ENCODE measurements around the gene TSPAN15. TPM values are rescaled to one million over a fixed set of nuclear protein-coding genes. Genes with fewer than 3 reads are reported as not detected.
"Not testable (repeated sequence)": the region's sequence is repeated elsewhere in the genome, so short reads cannot be mapped to it uniquely, and the experiment has no call there.

Gene TSPAN15
- total and polyA plus RNA-seq, 4 donors = 44.3 to 68.4 (median 55.0) TPM

- no peaks in the 10 kb centered on the region for H3K36me3 ChIP-seq (ENCODE audit: control insufficient read depth in 4 of 4, insufficient read depth in 4 of 4, low read length in 4 of 4)
- H3K27ac ChIP-seq (ENCODE audit: low read depth in 1 of 2, low read length in 1 of 2) = no peak overlapping the region
- DNase-seq (no peak), ATAC-seq (ENCODE audit: insufficient read depth, low FRiP score) (no peak)
- no peak for TF ChIP-seq CTCF (IDR thresholded peaks at IDR 0.05; ENCODE audit: control extremely low read depth, extremely low read depth)
- no peak overlapping the region for H3K4me3 ChIP-seq
- H3K4me1 ChIP-seq (ENCODE audit: control insufficient read depth in 5 of 5, insufficient read depth in 5 of 5, low read length in 5 of 5) = peaks cover 0 to 13% (median 0%) of the 10 kb centered on the region in 5 donors
- WGBS, 2 donors = 38 to 40% methylated on average over 3 of the region's 3 CpGs
- no peaks in the 10 kb centered on the region for H3K9me3 ChIP-seq (ENCODE audit: control insufficient read depth in 4 of 4, insufficient read depth in 3 of 4, low read length in 3 of 4)
- H3K9ac ChIP-seq (ENCODE audit: insufficient read depth in 1 of 2, low read length in 2 of 2) = no peak overlapping the region
- peaks cover 0 to 2% (median 1%) of the 10 kb centered on the region in 3 donors for H3K27me3 ChIP-seq (ENCODE audit: control insufficient read depth in 3 of 3, insufficient read depth in 3 of 3, low read length in 2 of 3)
Observed at GRCh38 chr10:69446650-69447151, 4.6 kb upstream of the TSPAN15 start.

GRCh38 chr10:69449841-69450240 lies 1.4 kb upstream of the TSPAN15 start:
- peaks cover 0 to 12% (median 5%) of the 10 kb centered on the region in 3 donors for H3K27me3 ChIP-seq (ENCODE audit: control insufficient read depth in 3 of 3, insufficient read depth in 3 of 3, low read length in 2 of 3)
- WGBS, 2 donors = 10 to 12% methylated on average over 1 of the region's 1 CpG
- peak overlapping the region in 1 of 2 donors; percentile 82 for H3K27ac ChIP-seq (ENCODE audit: low read depth in 1 of 2, low read length in 1 of 2)
- DNase-seq = peak in 1 of 3 donors; percentile 44
- TF ChIP-seq CTCF (IDR thresholded peaks at IDR 0.05; ENCODE audit: control extremely low read depth, extremely low read depth) = peak; percentile 1
- no peak overlapping the region for H3K9ac ChIP-seq (ENCODE audit: insufficient read depth in 1 of 2, low read length in 2 of 2)
- no peak overlapping the region for H3K4me3 ChIP-seq
- H3K36me3 ChIP-seq (ENCODE audit: control insufficient read depth in 4 of 4, insufficient read depth in 4 of 4, low read length in 4 of 4) = no peaks in the 10 kb centered on the region
- H3K9me3 ChIP-seq (ENCODE audit: control insufficient read depth in 4 of 4, insufficient read depth in 3 of 4, low read length in 3 of 4) = no peaks in the 10 kb centered on the region
- no peak for ATAC-seq (ENCODE audit: insufficient read depth, low FRiP score)
- peaks cover 0 to 19% (median 0%) of the 10 kb centered on the region in 5 donors for H3K4me1 ChIP-seq (ENCODE audit: control insufficient read depth in 5 of 5, insufficient read depth in 5 of 5, low read length in 5 of 5)

- Histone ChIP-seq H3K4me1 (ENCODE audit: control insufficient read depth in 5 of 5, insufficient read depth in 5 of 5, low read length in 5 of 5) (peaks cover 0 to 19% (median 0%) of the 10 kb centered on the region in 5 donors), H3K27me3 (ENCODE audit: control insufficient read depth in 3 of 3, insufficient read depth in 3 of 3, low read length in 2 of 3) (peaks cover 0 to 12% (median 5%) of the 10 kb centered on the region in 3 donors), H3K27ac (ENCODE audit: low read depth in 1 of 2, low read length in 1 of 2) (peak overlapping the region; percentile 17 to 82)
- H3K9me3 ChIP-seq (ENCODE audit: control insufficient read depth in 4 of 4, insufficient read depth in 3 of 4, low read length in 3 of 4); H3K36me3 ChIP-seq (ENCODE audit: control insufficient read depth in 4 of 4, insufficient read depth in 4 of 4, low read length in 4 of 4); H3K9ac ChIP-seq (ENCODE audit: insufficient read depth in 1 of 2, low read length in 2 of 2); H3K4me3 ChIP-seq; DNase-seq; ATAC-seq (ENCODE audit: insufficient read depth, low FRiP score): not testable (repeated sequence)
- WGBS, 2 donors = 82 to 88% methylated on average over 16 of the region's 16 CpGs
Observed at GRCh38 chr10:69450395-69450794, 870 bp upstream of the TSPAN15 start.

- no peak for TF ChIP-seq CTCF (IDR thresholded peaks at IDR 0.05; ENCODE audit: control extremely low read depth, extremely low read depth)
- H3K9me3 ChIP-seq (ENCODE audit: control insufficient read depth in 4 of 4, insufficient read depth in 3 of 4, low read length in 3 of 4) = no peaks in the 10 kb centered on the region
- H3K27me3 ChIP-seq (ENCODE audit: control insufficient read depth in 3 of 3, insufficient read depth in 3 of 3, low read length in 2 of 3) = peaks cover 0 to 12% (median 5%) of the 10 kb centered on the region in 3 donors
- peak; percentile 70 for ATAC-seq (ENCODE audit: insufficient read depth, low FRiP score)
- 9 to 11% methylated on average over 38 of the region's 38 CpGs for WGBS, 2 donors
- no peak for DNase-seq
- peak overlapping the region; percentile 14 to 90 for H3K27ac ChIP-seq (ENCODE audit: low read depth in 1 of 2, low read length in 1 of 2)
- no peak overlapping the region for H3K9ac ChIP-seq (ENCODE audit: insufficient read depth in 1 of 2, low read length in 2 of 2)
- peak overlapping the region; percentile 79 for H3K4me3 ChIP-seq
- H3K36me3 ChIP-seq (ENCODE audit: control insufficient read depth in 4 of 4, insufficient read depth in 4 of 4, low read length in 4 of 4) = no peaks in the 10 kb centered on the region
- peaks cover 0 to 19% (median 0%) of the 10 kb centered on the region in 5 donors for H3K4me1 ChIP-seq (ENCODE audit: control insufficient read depth in 5 of 5, insufficient read depth in 5 of 5, low read length in 5 of 5)
Observed at GRCh38 chr10:69451784-69452251, 553 bp downstream of the TSPAN15 start.
